HG03521 (cell line): ENCODE measurements around the gene EDAR.

Source experiments
- ATAC-seq: cut with Tn5 transposase; IDR thresholded peaks from one replicate; pipeline ENCODE4 v1.9.1; 2021; ENCODE audit warnings: mild to moderate bottlenecking, moderate library complexity; ENCODE audit not compliant: unreplicated experiment

Gene EDAR

DNA sequence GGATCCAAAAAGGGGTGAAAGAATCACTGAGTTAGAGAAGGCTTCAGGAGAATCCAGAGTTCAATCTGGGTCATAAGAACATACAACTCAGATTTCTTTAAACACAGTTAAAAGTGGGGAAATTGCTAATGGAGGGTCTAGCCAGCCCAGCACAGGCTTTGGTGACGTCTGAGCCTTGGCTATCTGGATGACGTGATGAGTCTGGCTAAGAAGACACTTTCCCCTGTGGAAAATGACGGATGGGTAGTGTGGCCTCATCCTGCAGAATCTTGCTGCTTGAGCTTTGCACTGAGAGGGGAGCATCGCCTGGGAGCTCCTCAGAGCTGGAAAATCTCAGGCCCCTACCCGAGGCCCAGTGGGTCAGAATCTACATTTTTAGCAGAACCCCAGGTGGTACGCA is 19.2 kb downstream of the EDAR start:
- ATAC-seq: no peak

DNA sequence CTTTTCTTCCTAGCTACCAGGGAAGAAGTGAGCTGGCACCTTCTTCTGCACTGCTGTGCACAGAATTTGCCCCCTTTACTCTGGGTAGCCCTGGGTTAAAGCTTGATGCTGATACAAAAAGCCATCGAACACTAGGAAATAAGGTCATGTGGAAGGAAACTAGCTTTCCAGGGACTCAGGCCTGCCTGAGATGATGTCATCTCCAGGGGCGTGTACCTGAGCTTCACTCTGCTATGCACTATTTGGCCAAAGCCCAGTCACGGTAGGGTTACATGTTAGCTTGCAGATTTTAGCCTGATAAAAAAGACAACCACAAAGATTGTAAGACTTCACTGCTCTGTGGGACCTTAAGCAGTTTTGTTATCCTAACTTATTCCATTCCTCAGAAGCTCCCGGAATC is 20.4 kb downstream of the EDAR start:
- ATAC-seq: no peak

DNA sequence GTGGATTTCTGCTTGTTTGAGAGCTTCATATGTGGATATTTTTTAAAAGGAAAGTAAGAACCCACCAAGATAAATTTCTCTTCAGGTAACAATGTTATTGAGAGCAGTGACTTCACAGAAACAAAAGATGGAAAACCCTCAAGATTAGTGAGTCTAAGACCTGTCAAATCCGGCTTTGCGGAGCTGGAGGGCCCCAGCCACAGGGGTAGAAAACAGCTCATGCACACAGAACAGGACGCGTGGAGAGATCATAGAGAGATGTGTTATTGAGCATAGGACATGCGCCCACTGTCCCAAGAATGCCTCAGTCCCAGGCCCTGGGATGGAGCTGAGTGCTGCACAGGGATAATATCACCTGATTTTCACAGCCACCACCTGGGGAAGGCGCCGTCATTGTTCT is 21.3 kb downstream of the EDAR start:
- no peak for ATAC-seq

DNA sequence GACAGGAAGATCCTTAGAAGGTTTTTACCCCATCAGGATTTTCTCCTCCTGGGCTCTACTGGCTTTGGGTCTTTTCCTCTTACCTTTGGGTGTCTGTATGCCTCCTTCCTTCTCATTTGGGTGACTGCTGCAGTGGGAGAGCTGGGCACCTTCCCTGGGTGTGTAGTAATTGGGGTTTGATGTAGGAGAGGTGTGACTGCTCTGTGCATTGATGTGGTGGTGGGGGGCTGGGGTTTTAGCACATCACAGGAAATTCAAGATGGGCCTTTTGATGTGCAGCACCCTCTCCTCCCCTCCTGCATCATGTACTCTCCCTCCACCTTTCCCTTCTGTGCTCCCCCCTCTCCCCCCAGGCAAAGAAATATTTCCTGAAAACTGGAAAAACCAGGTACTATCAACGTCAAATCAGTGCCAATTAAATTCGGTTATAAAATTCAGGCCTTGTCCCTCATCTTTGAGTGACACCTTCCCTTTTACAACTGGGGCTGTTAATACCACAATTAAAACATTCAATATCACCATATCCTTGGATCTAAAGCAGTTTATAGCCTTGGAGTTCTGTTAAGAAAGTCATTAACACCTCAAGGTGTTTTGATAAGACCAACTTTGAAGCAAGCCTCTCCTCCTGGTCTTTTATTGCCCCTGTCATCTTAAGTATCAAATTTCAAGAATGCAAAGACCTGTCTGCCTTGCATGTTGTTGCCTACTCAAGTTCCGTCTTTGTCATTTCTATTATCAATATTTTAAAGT is 23.3 kb downstream of the EDAR start:
- ATAC-seq: no peak

DNA sequence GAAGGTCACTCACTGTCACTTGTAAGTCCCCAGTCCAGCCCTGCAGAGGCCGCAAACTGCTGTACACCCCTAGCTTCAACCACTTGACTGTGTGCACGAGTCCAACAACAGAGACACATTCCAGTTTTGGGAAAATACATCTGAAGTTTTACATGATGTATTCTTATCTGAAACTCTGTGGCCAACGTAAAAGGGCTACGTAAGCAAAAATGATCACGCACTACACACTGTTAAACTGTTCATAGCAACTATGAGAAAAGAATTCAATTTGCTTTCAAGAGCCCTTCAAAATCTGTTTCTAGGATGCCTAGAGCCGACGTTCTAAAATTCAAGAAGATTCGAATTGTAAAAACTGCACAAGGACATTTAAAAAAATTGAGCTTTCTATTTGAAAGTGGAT is 26.0 kb downstream of the EDAR start:
- ATAC-seq: no peak

DNA sequence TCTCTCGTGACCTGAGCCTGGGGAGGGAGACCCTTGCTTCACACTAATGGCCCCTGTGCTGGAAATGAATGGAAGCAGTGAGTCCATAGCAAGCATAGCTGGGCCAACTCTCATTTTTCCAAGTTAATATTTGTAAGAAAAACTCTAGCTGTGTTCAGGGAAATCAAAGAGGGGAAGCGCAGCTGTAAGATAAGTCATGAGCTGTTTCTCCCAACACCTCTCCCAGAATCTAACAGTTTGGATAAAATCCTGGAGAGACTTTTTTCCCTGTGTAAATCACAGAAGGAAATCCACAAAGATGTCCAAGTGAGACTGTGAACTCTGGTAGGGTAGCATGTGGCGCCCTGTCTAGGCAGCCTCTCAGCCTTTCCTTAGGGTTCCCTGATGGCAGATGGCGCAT is 27.2 kb downstream of the EDAR start:
- ATAC-seq: no peak

DNA sequence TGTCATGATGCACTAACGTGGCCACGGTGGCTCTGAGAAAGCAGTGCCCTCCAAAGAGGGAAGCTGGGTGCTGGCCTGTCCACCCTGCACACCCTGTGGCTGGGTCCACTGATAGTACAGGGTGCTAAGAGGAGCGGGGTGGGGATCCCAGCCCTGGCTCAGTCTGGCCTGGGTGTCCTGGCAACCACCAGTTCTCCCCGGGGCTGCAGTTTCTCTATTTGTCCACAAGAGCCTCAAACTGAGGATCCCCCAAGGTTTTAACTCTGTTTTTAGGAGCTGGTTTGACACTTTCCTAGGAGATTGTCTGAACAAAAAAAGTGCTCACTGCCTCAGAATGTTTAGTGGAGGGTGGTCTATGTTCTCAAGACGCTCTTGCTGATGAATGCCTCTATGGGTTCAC is 29.0 kb downstream of the EDAR start:
- no peak for ATAC-seq

DNA sequence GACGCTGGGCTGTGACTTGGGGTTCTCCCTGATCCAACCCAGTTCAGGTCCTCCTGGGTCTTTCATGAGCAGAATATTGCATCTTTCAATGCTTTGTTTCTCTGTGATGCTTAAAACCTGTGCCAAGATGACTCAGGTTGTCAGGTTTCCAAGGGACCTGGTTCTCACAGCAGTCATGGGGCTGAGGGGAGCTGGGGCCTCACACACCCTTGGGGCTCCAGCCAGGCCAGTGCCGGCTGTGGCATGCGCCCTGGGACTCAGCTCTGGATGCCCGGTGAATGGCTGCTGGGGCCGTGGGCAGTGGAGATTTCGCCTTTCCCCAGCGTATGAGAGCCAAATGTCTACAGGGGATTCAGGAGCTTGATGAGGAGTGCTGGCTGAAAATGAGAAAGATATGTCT is 29.6 kb downstream of the EDAR start:
- ATAC-seq: no peak

DNA sequence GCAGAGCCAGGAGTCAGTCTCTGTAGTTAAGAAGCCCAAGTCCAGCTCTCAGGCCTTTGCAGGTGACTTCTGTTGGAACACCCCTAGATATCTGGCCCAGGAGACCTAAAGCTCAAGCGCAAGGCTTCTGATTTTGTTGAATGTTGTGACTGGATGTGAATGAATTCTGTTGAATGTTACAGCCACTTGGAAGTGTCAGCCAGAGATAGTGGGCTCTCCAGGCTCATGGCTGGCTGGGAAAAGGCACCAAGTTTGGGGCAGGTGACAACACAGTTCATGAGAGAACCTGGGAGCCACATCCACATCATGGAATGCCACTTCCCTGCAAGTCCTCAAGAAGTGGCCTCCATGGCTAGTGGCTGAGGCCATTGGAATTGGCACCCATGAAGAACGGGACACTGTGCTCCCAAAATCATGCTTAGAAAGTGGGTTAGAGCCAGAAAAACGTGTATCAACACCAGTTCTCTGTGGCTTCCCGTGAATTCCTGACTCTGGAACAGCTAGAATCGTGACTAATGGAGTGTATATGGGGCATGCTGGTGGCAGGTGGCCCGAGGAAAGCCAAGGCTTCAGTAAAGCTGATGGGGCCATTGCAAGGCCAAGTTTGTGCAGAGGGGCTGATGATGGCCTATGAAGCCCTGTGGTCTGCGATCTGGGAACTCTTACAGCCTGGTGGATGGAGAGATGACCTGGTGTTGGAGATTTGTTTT is 30.2 kb downstream of the EDAR start:
- no peak for ATAC-seq

DNA sequence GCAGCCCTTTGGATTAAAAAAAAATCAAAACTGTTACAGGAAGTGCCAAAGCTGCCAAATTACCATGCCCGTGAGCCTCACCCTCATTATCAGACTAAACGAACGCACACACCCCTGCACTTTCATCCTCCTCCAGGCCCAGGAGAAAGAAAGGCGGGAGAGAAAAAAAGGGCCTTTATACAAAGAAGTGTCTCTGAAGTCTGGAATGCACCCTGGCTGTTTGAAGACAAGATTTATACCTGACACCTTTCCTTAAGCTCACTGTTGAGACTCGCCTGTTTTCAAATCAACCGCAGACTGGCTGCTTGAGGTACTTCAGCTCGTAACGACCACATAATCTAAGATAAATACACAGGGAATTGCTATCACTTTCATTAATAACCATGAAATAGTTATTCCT is 31.0 kb downstream of the EDAR start:
- ATAC-seq: no peak

DNA sequence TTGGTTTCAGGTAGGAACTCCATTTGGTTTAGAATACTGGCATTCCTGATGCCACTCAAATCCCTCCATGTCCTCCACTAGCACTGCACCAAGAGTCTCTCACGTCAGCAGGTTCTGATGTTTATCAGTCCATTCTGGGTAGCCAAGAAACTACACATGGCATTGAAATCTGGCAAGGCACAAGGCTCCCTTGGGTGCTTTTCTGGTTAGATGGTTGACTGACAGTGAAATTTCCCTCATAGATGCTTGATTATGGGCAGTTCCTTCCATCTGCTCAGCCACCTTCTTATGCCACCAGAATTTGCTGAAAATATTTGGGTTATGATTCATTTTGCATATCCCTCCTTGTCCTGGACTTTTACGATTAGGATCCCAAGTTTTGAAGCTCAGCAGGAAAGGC is 32.6 kb downstream of the EDAR start:
- ATAC-seq: no peak

DNA sequence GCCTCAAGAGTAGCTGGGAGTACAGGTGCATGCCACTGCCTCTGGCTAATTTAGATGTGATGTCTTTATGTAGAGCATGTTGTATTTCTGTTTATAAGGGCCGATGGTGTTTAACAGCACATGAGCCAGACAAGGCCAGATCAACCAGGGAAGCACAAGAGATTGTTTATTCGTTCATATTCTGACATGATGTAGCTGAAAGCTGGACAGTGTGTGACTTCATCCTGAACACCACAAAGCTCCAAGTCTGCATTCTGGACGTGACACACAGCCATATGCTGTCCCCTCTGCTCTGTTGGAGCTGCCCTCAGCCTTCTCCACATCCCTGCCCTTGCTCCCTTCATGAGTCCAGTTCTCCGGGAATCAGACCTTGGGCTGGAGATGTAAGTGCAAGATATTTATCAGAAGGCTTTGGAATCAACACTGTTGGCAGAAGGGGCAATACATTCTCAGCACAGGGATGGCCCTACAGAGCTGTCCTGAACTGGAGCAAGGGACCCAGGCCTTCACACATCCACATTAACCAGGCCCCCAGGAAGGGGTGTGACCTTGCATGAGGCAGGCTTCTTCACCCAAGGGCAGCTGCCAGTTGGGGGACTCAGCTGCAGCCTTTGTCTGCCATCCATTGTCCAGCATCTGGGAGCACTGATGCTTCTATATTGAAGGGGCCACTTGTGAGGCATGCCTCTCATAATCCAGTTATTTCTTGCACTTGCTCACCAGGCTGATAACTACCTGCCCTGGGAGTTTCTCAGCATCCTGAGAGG is 38.5 kb downstream of the EDAR start:
- ATAC-seq: no peak

DNA sequence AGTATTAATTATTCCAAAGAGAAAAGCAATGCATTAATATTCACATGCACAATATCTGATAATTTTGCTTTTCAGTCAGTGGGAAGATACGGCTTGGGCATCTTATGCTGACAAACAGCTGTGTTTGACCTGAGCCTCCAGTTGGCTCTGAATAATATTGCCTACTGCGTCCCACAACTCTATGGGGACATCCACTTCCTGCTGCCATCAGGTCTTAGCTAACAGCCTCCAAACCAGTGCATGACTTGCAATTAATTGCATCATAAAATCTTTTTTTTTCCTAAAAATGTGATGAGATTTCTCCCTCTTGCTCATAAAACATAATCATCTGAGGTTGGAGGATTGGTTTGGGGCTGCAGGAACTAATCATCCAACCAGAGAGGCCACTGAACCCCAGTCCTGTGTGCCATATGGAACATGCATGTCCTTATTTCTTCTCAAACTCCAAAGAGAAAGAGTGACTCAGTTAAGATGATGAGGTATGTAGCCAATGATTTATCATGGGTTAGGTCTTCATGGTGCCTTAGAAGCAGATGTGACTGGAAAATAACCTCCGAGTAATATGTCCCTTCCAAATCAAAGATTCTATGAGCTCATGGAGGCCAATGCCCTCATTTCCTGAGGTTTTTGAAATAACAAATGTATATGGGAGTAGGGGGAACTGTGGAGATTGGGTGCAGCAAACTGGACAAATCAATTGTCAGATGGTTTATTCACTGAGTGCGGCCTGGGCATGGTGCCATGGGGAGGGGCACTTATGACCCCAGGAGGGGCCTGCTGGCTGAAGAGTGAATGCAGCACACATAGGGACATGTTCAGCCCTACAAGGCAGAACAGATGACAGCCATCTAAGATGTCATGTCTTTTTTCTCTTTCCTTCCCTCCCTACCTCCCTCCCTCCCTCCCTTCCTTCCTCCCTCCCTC is 39.4 kb downstream of the EDAR start:
- ATAC-seq: no peak

DNA sequence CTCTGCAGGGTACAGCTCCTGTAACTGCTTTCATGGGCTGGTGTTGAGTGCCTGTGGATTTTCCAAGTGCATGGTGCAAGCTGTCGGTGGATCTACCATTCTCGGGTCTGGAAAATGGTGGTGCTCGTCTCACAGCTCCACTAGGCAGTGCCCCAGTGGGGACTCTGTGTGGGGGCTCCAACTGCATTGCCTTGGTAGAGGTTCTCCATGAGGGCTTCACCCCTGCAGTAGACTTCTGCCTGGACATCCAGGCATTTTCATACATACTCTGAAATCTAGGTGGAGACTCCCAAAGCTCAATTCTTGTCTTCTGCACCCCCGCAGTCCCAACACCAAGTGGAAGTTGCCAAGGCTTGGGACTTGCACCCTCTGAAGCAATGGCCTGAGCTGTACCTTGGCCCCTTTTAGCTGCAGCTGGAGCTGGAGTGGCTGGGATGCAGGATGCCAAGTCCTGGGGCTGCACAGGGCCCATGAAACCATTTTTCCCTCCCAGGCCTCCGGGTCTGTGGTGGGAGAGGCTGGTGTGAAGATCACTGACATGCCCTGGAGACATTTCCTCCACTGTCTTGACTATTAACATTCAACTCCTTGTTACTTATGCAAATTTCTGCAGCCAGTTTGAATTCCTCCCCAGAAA is 41.6 kb downstream of the EDAR start:
- ATAC-seq: no peak

DNA sequence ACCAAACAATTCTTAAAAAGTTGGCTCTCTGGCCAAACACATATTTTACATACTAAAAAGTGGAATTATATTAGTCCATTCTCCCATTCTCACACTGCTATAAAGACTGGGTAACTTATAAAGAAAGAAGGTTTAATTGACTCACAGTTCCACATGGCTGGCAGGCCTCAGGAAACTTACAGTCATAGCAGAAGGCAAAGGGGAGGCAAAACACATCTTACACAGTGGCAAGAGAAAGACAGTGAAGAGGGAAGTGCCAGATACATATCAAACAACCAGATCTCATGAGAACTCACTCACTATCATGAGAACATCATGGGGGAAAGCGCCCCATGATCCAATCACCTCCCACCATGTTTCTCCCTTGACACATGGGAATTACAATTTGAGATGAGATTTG is 42.6 kb downstream of the EDAR start:
- no peak for ATAC-seq

DNA sequence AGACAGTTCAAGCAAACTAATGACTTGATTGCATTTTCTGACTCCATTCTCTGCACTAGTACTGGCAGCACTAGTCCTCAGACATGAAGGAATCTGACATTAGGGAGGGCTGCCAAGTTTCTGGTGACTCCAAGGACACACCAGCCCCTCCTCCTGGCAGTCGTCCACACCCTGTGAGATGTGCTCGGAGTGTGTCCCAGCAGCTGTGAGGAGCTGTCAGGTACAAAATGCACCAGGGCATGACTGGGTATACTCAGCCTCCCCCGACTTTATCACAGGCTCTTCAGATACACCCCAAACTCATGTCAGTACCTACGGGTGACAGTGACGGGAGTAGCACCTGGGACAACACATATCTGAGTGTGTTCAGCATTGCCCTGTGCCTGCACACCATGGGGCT is 43.1 kb downstream of the EDAR start:
- ATAC-seq: no peak

DNA sequence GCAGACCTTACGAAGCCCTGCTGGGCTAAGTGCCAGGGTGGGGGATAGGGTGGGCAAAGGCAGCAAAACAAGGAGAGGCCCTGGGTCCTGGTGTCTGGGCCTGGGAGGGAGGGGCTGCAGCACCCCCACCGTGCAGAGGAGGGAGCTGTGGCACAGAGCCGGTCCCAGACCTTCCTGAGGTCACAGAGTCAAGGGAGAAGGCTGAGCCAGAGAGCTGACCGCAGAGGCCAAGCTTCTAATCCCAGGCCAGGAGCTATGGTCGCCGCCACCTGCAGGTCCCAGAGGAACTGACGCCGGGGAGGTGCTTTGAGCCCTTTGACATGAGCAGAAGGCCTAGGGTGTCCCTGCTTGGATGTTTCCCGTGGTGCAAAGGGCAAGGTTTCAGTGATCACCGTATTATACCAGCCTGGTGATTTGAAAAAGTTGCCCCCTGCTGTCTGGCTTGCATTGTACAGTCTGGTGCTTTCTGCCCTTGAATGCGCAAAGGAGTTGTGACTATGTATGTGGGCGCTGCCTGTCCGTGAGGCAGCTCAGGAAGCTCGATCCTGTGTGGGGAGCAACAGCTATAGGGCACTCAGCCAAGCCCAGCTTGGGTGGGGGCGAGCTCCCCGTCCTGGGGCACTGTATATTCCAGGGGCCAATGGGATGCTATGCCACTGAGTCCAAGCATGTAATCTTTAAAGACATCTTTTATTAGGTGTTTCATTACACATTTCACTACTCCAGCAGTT is 44.3 kb downstream of the EDAR start:
- ATAC-seq: no peak

DNA sequence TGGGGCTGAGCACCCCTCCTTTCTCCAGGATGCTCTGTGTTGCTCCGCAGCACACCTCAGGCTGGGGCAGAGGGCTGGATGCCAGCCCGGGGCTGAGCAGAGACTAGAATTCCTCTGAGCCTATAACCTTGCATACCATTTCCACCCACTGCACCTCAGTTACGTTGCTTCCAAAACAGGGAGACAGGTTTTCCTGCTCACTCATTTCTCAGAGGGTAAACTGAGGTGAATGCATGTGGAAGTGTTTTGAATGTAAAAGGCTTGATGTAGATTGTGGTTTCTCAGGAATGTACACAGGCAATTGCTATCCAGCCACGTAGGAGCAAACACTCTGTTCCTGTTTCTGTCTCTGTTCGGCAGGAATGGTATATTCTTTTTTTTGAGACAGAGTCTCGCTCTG is 45.3 kb downstream of the EDAR start:
- ATAC-seq: no peak

DNA sequence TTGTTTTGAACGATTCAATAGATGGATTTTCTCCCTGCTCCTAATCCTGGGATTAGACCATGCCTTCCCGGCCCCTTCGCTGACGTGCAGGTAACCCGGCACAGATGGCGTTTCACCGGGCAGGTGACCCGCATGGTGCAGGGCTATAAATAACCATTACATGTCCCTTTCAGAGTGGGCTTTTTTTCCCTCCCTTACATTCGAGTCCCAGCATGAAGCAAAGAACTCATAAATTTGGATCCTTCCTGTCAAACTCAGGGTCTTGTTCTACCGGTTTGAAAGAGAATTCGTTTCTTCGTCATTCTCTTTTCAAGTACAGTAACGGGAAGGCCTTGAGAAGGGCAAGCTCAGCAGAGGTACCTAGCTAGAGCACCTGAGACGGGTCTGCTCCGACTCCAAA is 46.1 kb downstream of the EDAR start:
- no peak for ATAC-seq
